ENCODE data around the gene DOCK1.

DOCK1 gene

GRCh38 chr10:126997801-126998590, 92.8 kb downstream of the DOCK1 start:
- in situ Hi-C loops (cut with MboI; ENCODE audit: low sequenced_read_pairs, unreplicated experiment) = no loop called here
- DNase-seq (ENCODE audit: low spot score) = no peak
- TF ChIP-seq, protein P1, sequence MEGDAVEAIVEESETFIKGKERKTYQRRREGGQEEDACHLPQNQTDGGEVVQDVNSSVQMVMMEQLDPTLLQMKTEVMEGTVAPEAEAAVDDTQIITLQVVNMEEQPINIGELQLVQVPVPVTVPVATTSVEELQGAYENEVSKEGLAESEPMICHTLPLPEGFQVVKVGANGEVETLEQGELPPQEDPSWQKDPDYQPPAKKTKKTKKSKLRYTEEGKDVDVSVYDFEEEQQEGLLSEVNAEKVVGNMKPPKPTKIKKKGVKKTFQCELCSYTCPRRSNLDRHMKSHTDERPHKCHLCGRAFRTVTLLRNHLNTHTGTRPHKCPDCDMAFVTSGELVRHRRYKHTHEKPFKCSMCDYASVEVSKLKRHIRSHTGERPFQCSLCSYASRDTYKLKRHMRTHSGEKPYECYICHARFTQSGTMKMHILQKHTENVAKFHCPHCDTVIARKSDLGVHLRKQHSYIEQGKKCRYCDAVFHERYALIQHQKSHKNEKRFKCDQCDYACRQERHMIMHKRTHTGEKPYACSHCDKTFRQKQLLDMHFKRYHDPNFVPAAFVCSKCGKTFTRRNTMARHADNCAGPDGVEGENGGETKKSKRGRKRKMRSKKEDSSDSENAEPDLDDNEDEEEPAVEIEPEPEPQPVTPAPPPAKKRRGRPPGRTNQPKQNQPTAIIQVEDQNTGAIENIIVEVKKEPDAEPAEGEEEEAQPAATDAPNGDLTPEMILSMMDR (IDR thresholded peaks at IDR 0.05; ENCODE audit: borderline replicate concordance, control extremely low read depth, extremely low read depth, insufficient read depth, missing control alignments) = no peak

DNA sequence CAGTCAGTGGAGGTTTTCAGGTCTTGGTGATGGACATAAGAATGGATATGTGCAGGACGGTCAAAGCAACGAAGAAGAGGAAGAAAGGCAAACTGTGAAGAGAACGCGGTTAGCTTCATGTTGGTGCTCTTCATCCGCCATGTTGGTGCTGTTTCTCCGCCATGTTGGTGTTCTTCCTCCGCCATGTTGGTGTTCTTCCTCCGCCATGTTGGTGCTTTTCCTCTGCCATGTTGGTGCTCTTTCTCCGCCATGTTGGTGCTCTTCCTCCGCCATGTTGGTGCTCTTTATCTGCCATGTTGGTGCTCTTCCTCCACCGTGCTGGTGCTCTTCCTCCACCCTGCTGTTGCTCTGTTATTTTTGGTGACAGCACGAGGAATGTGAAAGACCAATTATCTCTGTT, 95.4 kb downstream of the DOCK1 start:
- in situ Hi-C loops (cut with MboI; ENCODE audit: low sequenced_read_pairs, unreplicated experiment) = no loop called here
- TF ChIP-seq, protein P1 (IDR thresholded peaks at IDR 0.05; ENCODE audit: borderline replicate concordance, control extremely low read depth, extremely low read depth, insufficient read depth, missing control alignments) = no peak
- no peak for DNase-seq (ENCODE audit: low spot score)

DNA sequence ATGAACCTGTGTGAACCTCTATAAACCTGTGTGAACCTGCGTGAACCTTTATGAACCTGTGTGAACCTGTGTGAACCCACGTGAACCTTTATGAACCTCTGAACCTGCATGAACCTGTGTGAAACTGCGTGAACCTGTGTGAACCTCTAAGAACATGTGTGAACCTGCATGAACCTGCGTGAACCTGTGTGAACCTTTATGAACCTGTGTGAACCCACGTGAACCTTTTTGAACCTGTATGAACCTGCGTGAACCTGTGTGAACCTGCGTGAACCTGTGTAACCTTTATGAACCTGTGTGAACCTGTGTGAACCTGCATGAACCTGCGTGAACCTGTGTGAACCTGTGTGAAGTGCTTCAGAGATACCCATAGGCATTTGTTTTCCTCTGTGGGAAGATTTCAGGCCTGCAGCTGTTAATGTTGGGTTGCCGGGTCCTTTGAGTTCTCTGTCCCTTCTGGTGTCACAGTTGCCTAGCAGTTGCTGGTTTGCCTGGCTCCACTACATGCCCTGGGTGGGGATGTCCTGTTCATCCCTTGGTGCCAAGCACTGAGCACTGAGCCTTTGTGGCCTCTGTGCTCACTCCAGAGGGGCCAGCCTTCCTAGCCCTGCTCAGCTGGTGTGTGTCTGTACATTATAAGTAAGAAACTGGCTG, 97.9 kb downstream of the DOCK1 start:
- TF ChIP-seq, protein P1 (IDR thresholded peaks at IDR 0.05; ENCODE audit: borderline replicate concordance, control extremely low read depth, extremely low read depth, insufficient read depth, missing control alignments) = no peak
- no peak for DNase-seq (ENCODE audit: low spot score)
- in situ Hi-C loops (cut with MboI; ENCODE audit: low sequenced_read_pairs, unreplicated experiment) = no loop called here

DNA sequence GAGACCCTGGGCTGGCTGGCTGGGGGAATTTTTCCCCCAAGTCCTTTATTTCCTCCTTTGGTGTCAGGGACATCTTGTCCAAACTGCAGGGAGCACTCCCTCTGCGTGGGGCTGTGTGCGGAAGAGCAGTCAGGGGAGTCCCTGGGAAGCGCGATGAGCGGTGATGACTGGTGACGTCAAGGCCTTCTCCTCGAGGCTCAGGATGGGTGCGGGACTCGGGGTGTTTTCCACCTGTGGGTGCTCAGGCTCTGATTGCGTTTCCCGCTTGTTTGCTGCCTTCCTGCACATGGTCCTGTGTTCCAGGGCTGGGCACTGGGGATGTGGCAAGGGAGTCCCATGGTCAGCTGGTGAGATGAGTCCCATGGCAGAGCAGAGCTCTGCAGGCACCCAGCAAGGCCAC, 101.2 kb downstream of the DOCK1 start:
- in situ Hi-C loops (cut with MboI; ENCODE audit: low sequenced_read_pairs, unreplicated experiment) = no loop called here
- TF ChIP-seq, protein P1 (IDR thresholded peaks at IDR 0.05; ENCODE audit: borderline replicate concordance, control extremely low read depth, extremely low read depth, insufficient read depth, missing control alignments) = no peak
- DNase-seq (ENCODE audit: low spot score) = no peak

- TF ChIP-seq, protein P1 (IDR thresholded peaks at IDR 0.05; ENCODE audit: borderline replicate concordance, control extremely low read depth, extremely low read depth, insufficient read depth, missing control alignments) = no peak
- DNase-seq (ENCODE audit: low spot score) = no peak
- in situ Hi-C loops (cut with MboI; ENCODE audit: low sequenced_read_pairs, unreplicated experiment) = no loop called here
These were observed 104.1 kb downstream of the DOCK1 start for GRCh38 chr10:127009366-127009765.

- TF ChIP-seq, protein P1 (IDR thresholded peaks at IDR 0.05; ENCODE audit: borderline replicate concordance, control extremely low read depth, extremely low read depth, insufficient read depth, missing control alignments) = no peak
- in situ Hi-C loops (cut with MboI; ENCODE audit: low sequenced_read_pairs, unreplicated experiment) = no loop called here
- no peak for DNase-seq (ENCODE audit: low spot score)
These were observed 105.9 kb downstream of the DOCK1 start for GRCh38 chr10:127011174-127011573.
